K562 (cell line): ENCODE measurements around the gene PACSIN3. TPM values are rescaled to one million over a fixed set of nuclear protein-coding genes. Genes with fewer than 3 reads are reported as not detected.

Experiments used
- ATAC-seq: fragments of 200-7000 bp; cut with Tn5 transposase; 3 replicates; pipeline ENCODE4 v1.9.1; 2020; ENCODE audit warnings: moderate library complexity
- BruUV-seq: library from RNA; stranded (reverse); fragments of 400-500 nt; replicated peaks from 2 replicates; lab custom pipeline; 2021; lab: Mats Ljungman, UMichigan
- CTCF ChIA-PET: fragments of 300-600 bp; formaldehyde crosslinking; extraction: SDS; loops from one replicate; lab custom pipeline; 2021; ENCODE audit warnings: low intra/inter-chr PET ratio; lab: Yijun Ruan, JAX
- POLR2A ChIA-PET: fragments of 300-600, 350-650 bp; sonication (Branson Sonifier 250); formaldehyde crosslinking; extraction: SDS; loops from one replicate; lab custom pipeline; 2021; ENCODE audit warnings: antibody characterized with exemption, inconsistent platforms; lab: Yijun Ruan, JAX
- DNase-seq, 4 experiments: peaks; one replicate each; pipeline versions ENCODE4 v3.0.0 to v3.0.0-alpha.2; 2011 to 2018; ENCODE audit warnings: low spot score in 3 of 4, mixed read lengths in 3 of 4; ENCODE audit errors: extremely low read depth in 1 of 4
- FAIRE-seq: peaks from 2 replicates; lab custom pipeline; 2011; peaks lifted over from hg19 to GRCh38; lab: Jason Lieb, UNC
- H2AFZ ChIP-seq: 2 replicates; pipeline ENCODE4 v1.6.0; 2011; ENCODE audit warnings: low read depth, low read length, control low read depth, inconsistent platforms
- H3K27ac ChIP-seq: fragments of 200-600 bp; 3 replicates; pipeline ENCODE4 v1.8.0; 2011; ENCODE audit warnings: low read depth, mild to moderate bottlenecking, control low read depth, inconsistent platforms, low read length, moderate library complexity, mixed read lengths; ENCODE audit errors: extremely low read depth
- H3K27me3 ChIP-seq, 2 experiments: fragments of 300-600 bp in 1 of 2; 2 replicates in 1 of 2; 3 replicates in 1 of 2; pipeline versions ENCODE4 v1.6.0 to v1.8.0; 2011; ENCODE audit warnings: inconsistent platforms in 2 of 2, low read length in 2 of 2, mild to moderate bottlenecking in 1 of 2, mixed read lengths in 1 of 2, moderate library complexity in 1 of 2; ENCODE audit not compliant: control insufficient read depth in 2 of 2, insufficient read depth in 2 of 2
- H3K36me3 ChIP-seq: fragments of 300-600 bp; 3 replicates; pipeline ENCODE4 v1.8.0; 2011; ENCODE audit warnings: mild to moderate bottlenecking, low read length, inconsistent platforms; ENCODE audit not compliant: control insufficient read depth, insufficient read depth
- H3K4me1 ChIP-seq, 2 experiments: fragments of 200-600 bp in 1 of 2; replicated peaks in 1 of 2; 2 replicates in 1 of 2; 3 replicates in 1 of 2; pipeline versions ENCODE4 v1.5.1 to v1.8.0; 2011; ENCODE audit warnings: inconsistent platforms in 2 of 2, low read length in 2 of 2, mild to moderate bottlenecking in 1 of 2, mixed read lengths in 1 of 2, moderate library complexity in 1 of 2; ENCODE audit not compliant: control insufficient read depth in 2 of 2, insufficient read depth in 2 of 2
- H3K4me2 ChIP-seq: 2 replicates; pipeline ENCODE4 v1.6.1; 2011; ENCODE audit warnings: low read length, control low read depth, inconsistent platforms, mixed read lengths; ENCODE audit not compliant: insufficient read depth
- H3K4me3 ChIP-seq: fragments of 200-600 bp; sonication (generic), shearing (Covaris generic); 2 replicates; pipeline ENCODE4 v1.5.1; 2016; ENCODE audit warnings: control low read depth, inconsistent platforms
- H3K79me2 ChIP-seq: fragments of 200-600 bp; 3 replicates; pipeline ENCODE4 v1.8.0; 2011; ENCODE audit warnings: low read length, inconsistent platforms; ENCODE audit not compliant: control insufficient read depth, insufficient read depth
- H3K9ac ChIP-seq, 2 experiments: 2 replicates each; pipeline versions ENCODE4 v1.6.0 to v1.6.1; 2011; ENCODE audit warnings: low read depth in 2 of 2, low read length in 2 of 2, control low read depth in 1 of 2, inconsistent platforms in 1 of 2, mild to moderate bottlenecking in 1 of 2, mixed read lengths in 1 of 2; ENCODE audit not compliant: insufficient read depth in 1 of 2
- H3K9me1 ChIP-seq: one replicate; pipeline ENCODE4 v1.6.0; 2011; ENCODE audit warnings: inconsistent platforms, mild to moderate bottlenecking, low read length, moderate library complexity; ENCODE audit not compliant: control insufficient read depth, insufficient read depth
- H3K9me3 ChIP-seq: replicated peaks from 2 replicates; pipeline ENCODE4 v1.5.1; 2011; ENCODE audit warnings: low read depth, low read length, inconsistent platforms; ENCODE audit not compliant: control insufficient read depth, insufficient read depth
- H4K20me1 ChIP-seq: replicated peaks from 2 replicates; pipeline ENCODE4 v1.6.1; 2011; ENCODE audit warnings: low read length, inconsistent platforms, mixed read lengths; ENCODE audit not compliant: control insufficient read depth, insufficient read depth
- CBFB ChIP-seq: sonication (generic); formaldehyde crosslinking; IDR thresholded peaks from 2 replicates; pipeline ENCODE4 v1.4.0; 2020; ENCODE audit warnings: mild to moderate bottlenecking, missing genetic modification reagents
- CEBPG ChIP-seq, 3 experiments: fragments of 200-800 bp in 1 of 3; sonication (Bioruptor generic) in 1 of 3; sonication (generic) in 1 of 3; formaldehyde crosslinking in 1 of 3; IDR thresholded peaks in 2 of 3; conservative IDR thresholded peaks in 1 of 3; 2 replicates each; pipeline versions ENCODE4 v1.6.1 to v1.8.0; 2016 to 2022; ENCODE audit warnings: missing compliant biosample characterization in 2 of 3, missing genetic modification characterization in 2 of 3, mild to moderate bottlenecking in 1 of 3, missing genetic modification reagents in 1 of 3
- ETV1 ChIP-seq: fragments of 450-650 bp; conservative IDR thresholded peaks from 2 replicates; pipeline ENCODE4 v1.6.1; 2016; ENCODE audit warnings: missing genetic modification characterization, control low read depth, low read depth, missing compliant biosample characterization
- HIVEP1 ChIP-seq: fragments of 250-450 bp; sonication (Bioruptor Pico); IDR thresholded peaks from 2 replicates; pipeline ENCODE4 v1.4.0; 2020; ENCODE audit warnings: mild to moderate bottlenecking
- NFIX ChIP-seq: fragments of 250-450 bp; sonication (Bioruptor Pico); IDR thresholded peaks from 2 replicates; pipeline ENCODE4 v1.4.0; 2020; ENCODE audit warnings: low read depth, mild to moderate bottlenecking, moderate library complexity
- PTRF ChIP-seq: fragments of 450-650 bp; IDR thresholded peaks from 2 replicates; pipeline ENCODE4 v1.6.1; 2016; ENCODE audit warnings: mild to moderate bottlenecking, missing genetic modification characterization, missing compliant biosample characterization
- RCOR1 ChIP-seq, 2 experiments: IDR thresholded peaks; 2 replicates each; pipeline ENCODE4 v1.6.1; 2012; ENCODE audit warnings: low read depth in 2 of 2, low read length in 2 of 2, borderline replicate concordance in 1 of 2, improper control_type of control experiment in 1 of 2
- SRF ChIP-seq, 2 experiments: fragments of 250-450, 450-650 bp in 1 of 2; sonication (Bioruptor Pico) in 1 of 2; sonication (generic) in 1 of 2; formaldehyde crosslinking; IDR thresholded peaks; 2 replicates each; pipeline versions ENCODE4 v1.5.0 to v1.5.1; 2020 to 2022; ENCODE audit warnings: mild to moderate bottlenecking in 1 of 2, missing genetic modification reagents in 1 of 2
- STAT5B ChIP-seq: fragments of 250-450 bp; sonication (Bioruptor Pico); IDR thresholded peaks from 2 replicates; pipeline ENCODE4 v1.8.0; 2021; ENCODE audit warnings: mild to moderate bottlenecking, inconsistent platforms
- ZC3H4 ChIP-seq: sonication (generic); formaldehyde crosslinking; IDR thresholded peaks from 2 replicates; pipeline ENCODE4 v1.9.0; 2021; ENCODE audit warnings: missing genetic modification reagents, borderline replicate concordance
- WGBS: fragments of 100-300 bp; shearing (Covaris generic); methylation state at CpG from one replicate; pipeline ENCODE4 v1.1.6; 2016; ENCODE audit warnings: low coverage, mixed read lengths; ENCODE audit not compliant: insufficient coverage; ENCODE audit errors: missing lambda C conversion rate; 5-methylcytosine and 5-hydroxymethylcytosine counted together
- in situ Hi-C: fragments of 300-500 bp; cut with MboI; formaldehyde crosslinking; loops from 4 replicates; pipeline ENCODE4 v1.15.0; 2018; ENCODE audit warnings: inconsistent platforms, mixed read lengths
- intact Hi-C: fragments of 100-400 bp; cut with micrococcal nuclease; formaldehyde crosslinking; loops from 2 replicates; pipeline ENCODE4 v1.14.2; 2022
- polyA plus RNA-seq, 8 experiments: library from polyadenylated mRNA; depleted of rRNA in 4 of 8; stranded (reverse) in 5 of 8; unstranded in 3 of 8; fragments of >200 nt; fragmentation: Nextera tagmentation in 2 of 8; fragmentation: Illumina TruSeq in 1 of 8; extraction: Ambion mirVana in 2 of 8; extraction: Trizol in 1 of 8; gene quantifications; 2 replicates each; pipeline versions ENCODE4 v1.2.1 to v1.2.3, GENCODE V29; 2011 to 2014; ENCODE audit warnings: inconsistent platforms in 1 of 8, missing spikeins in 1 of 8
- total RNA-seq, 7 experiments: library from RNA; depleted of rRNA in 6 of 7; stranded (reverse); fragments of >200 nt in 6 of 7; fragmentation: Illumina TruSeq in 2 of 7; extraction: Trizol in 2 of 7; gene quantifications; 2 replicates each; pipeline versions ENCODE4 v1.2.1 to v1.2.3, GENCODE V29; 2011 to 2021; ENCODE audit warnings: low replicate concordance in 1 of 7

The PACSIN3 gene
- total and polyA plus RNA-seq, 9 of the 15 experiments (the other 6 are each of a cell fraction or from before 2014, with no cell fraction given): 0.13 to 18.1 (median 7.1) TPM

DNA sequence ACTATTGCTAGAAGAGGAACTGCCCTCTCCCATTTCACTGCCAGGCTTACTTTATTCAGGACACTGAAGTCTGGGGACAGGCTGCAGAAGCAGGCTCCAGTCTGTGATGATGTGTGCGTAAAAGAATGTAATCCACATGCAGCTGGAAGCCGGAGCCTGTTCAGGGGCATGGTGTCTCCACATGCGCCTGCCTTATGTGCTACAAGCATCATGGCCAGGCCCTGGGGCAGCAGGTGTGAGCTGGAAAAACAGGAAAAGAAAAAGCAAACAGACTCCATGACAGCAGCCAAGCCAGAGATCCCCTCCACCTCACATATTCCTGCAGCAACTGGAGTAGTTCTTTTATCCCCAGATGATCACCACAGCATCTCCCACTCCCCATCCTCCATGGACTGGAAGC is 42.9 kb downstream of the PACSIN3 start:
- FAIRE-seq (no peak), ATAC-seq (no peak), DNase-seq (no peak)
- no peaks in the 10 kb centered on the region for H3K79me2 ChIP-seq
- H4K20me1 ChIP-seq: no peaks in the 10 kb centered on the region
- no peak overlapping the region for H3K9ac ChIP-seq
- no peak overlapping the region for H3K4me3 ChIP-seq
- no peak overlapping the region for H2AFZ ChIP-seq
- H3K36me3 ChIP-seq: no peaks in the 10 kb centered on the region
- TF ChIP-seq ETV1 (tag) (no peak), SRF (CRISPR knock-in tag; IDR thresholded peaks at IDR 0.05) (no peak), ZC3H4 (CRISPR knock-in tag) (no peak), PTRF (tag) (no peak), STAT5B (CRISPR knock-in tag) (no peak), CEBPG (CRISPR knock-in tag; IDR thresholded peaks at IDR 0.05) (no peak), CEBPG (tag; conservative IDR thresholded peaks at IDR 0.05 in 1 of 2, IDR thresholded peaks at IDR 0.05 in 1 of 2) (no peak), HIVEP1 (CRISPR knock-in tag) (no peak), NFIX (CRISPR knock-in tag) (no peak), CBFB (no peak), RCOR1 (IDR thresholded peaks at IDR 0.05; ENCODE audit: borderline replicate concordance in 1 of 2, low read depth in 2 of 2, low read length in 2 of 2) (no peak)
- ChIA-PET POLR2A (no interaction called here), CTCF (no interaction called here)
- BruUV-seq: no TSS peak
- no peak overlapping the region for H3K4me2 ChIP-seq
- no peaks in the 10 kb centered on the region for H3K27me3 ChIP-seq
- intact Hi-C loops: no loop called here
- H3K9me3 ChIP-seq: no peaks in the 10 kb centered on the region
- no peaks in the 10 kb centered on the region; a peak in 1 of 5 replicates for H3K4me1 ChIP-seq
- in situ Hi-C loops: no loop called here
- WGBS: 59% methylated on average over 3 of the region's 3 CpGs
- H3K9me1 ChIP-seq: no peaks in the 10 kb centered on the region
- no peak overlapping the region for H3K27ac ChIP-seq
